Adipose tissue (tissue), 3 donors: ENCODE data around the gene ROGDI. TPM values are rescaled to one million over a fixed set of nuclear protein-coding genes. Genes with fewer than 3 reads are reported as not detected.
"Not testable (repeated sequence)": the region's sequence is repeated elsewhere in the genome, so short reads cannot be mapped to it uniquely, and the experiment has no call there.

Experiments
- H3K27ac ChIP-seq: one replicate; pipeline ENCODE4 v1.5.1; 2013; ENCODE audit warnings: low read depth, low read length
- WGBS, 3 donors: extraction: QIAGEN DNeasy Blood & Tissue Kit; methylation state at CpG; one replicate each; pipeline ENCODE4 v1.1.7; 2013; 5-methylcytosine and 5-hydroxymethylcytosine counted together
- polyA plus RNA-seq, 3 donors: library from polyadenylated mRNA; stranded (reverse); fragments of 200-250 nt; gene quantifications; one replicate each; pipeline ENCODE4 v1.2.3, GENCODE V29; 2013
- donor health status: healthy with polysubstance abuse.
- donor health status: Bipolar disorder and iron deficiency.
- donor health status: healthy.

Gene ROGDI
- polyA plus RNA-seq, 3 donors, result 10.6 to 19.5 (median 15.9) TPM

GRCh38 chr16:4796982-4797804 is 5.2 kb downstream of the ROGDI start:
- WGBS, 3 donors, result 83 to 91% (median 85%) methylated on average over 20 to 21 of the region's 21 CpGs
- H3K27ac ChIP-seq, result no peak overlapping the region

GRCh38 chr16:4795828-4796572 is 6.4 kb downstream of the ROGDI start:
- no peak overlapping the region for H3K27ac ChIP-seq

GRCh38 chr16:4795181-4795827 is 7.1 kb downstream of the ROGDI start, which contains the start of gene SMIM22:
SMIM22 (plus strand) TSS chr16:4795369; CDS start chr16:4795735, 366 bp downstream.
- no peak within 1 kb of the TSS for H3K27ac ChIP-seq
- WGBS, 3 donors, result 26 to 79% (median 77%) methylated on average over 13 to 14 of the region's 14 CpGs

More at GRCh38 chr16:4795828-4796572, 6.4 kb downstream of the ROGDI start:
- WGBS, 3 donors, result 81 to 93% (median 85%) methylated on average over 27 to 30 of the region's 30 CpGs

GRCh38 chr16:4792951-4793513 is 9.4 kb downstream of the ROGDI start:
- 77 to 89% (median 80%) methylated on average over 13 of the region's 13 CpGs for WGBS, 3 donors
- no peak overlapping the region for H3K27ac ChIP-seq

GRCh38 chr16:4790871-4791270 is 11.6 kb downstream of the ROGDI start:
- H3K27ac ChIP-seq, result no peak overlapping the region
- WGBS, 3 donors, result 53 to 83% (median 57%) methylated on average over 10 of the region's 10 CpGs

- WGBS, 3 donors, result 80 to 82% (median 82%) methylated on average over 10 of the region's 10 CpGs
- no peak overlapping the region for H3K27ac ChIP-seq
Measured at GRCh38 chr16:4790261-4790660, 12.2 kb downstream of the ROGDI start.

GRCh38 chr16:4788910-4789309 is 13.5 kb downstream of the ROGDI start:
- 72 to 92% (median 87%) methylated on average over 7 of the region's 7 CpGs for WGBS, 3 donors
- H3K27ac ChIP-seq, result no peak overlapping the region

- H3K27ac ChIP-seq, result no peak overlapping the region
- WGBS, 3 donors, result 18 to 66% (median 66%) methylated on average over 9 of the region's 9 CpGs
Measured at GRCh38 chr16:4788489-4788889, 13.9 kb downstream of the ROGDI start.

GRCh38 chr16:4787627-4788482 is 14.6 kb downstream of the ROGDI start, which contains the start of gene SEPTIN12:
SEPTIN12 (minus strand) TSS chr16:4788345; CDS start chr16:4787645, 700 bp downstream.
- no peak within 1 kb of the TSS for H3K27ac ChIP-seq
- 66 to 79% (median 75%) methylated on average over 14 of the region's 14 CpGs for WGBS, 3 donors

- WGBS, 3 donors, result 95 to 96% (median 95%) methylated on average over 8 of the region's 8 CpGs
- no peak overlapping the region for H3K27ac ChIP-seq
Measured at GRCh38 chr16:4787068-4787467, 15.4 kb downstream of the ROGDI start.

- 91 to 94% (median 93%) methylated on average over 21 to 23 of the region's 23 CpGs for WGBS, 3 donors
- H3K27ac ChIP-seq, result no peak overlapping the region
Measured at GRCh38 chr16:4785758-4786433, 16.5 kb downstream of the ROGDI start.

- 91 to 93% (median 91%) methylated on average over 14 of the region's 14 CpGs for WGBS, 3 donors
- H3K27ac ChIP-seq, result not testable (repeated sequence)
Measured at GRCh38 chr16:4784444-4784987, 17.9 kb downstream of the ROGDI start.

GRCh38 chr16:4783951-4784336 is 18.5 kb downstream of the ROGDI start:
- no peak overlapping the region for H3K27ac ChIP-seq
- 69 to 79% (median 77%) methylated on average over 13 to 16 of the region's 16 CpGs for WGBS, 3 donors

GRCh38 chr16:4783251-4783950 is 19.0 kb downstream of the ROGDI start:
- WGBS, 3 donors, result 87 to 89% (median 87%) methylated on average over 21 to 25 of the region's 25 CpGs
- no peak overlapping the region for H3K27ac ChIP-seq

- no peak overlapping the region for H3K27ac ChIP-seq
- WGBS, 3 donors, result 80 to 92% (median 87%) methylated on average over 4 of the region's 4 CpGs
Measured at GRCh38 chr16:4780235-4780634, 22.2 kb downstream of the ROGDI start.

- H3K27ac ChIP-seq, result no peak overlapping the region
- WGBS, 3 donors, result 86 to 90% (median 89%) methylated on average over 5 of the region's 5 CpGs
Measured at GRCh38 chr16:4778050-4778392, 24.4 kb downstream of the ROGDI start.
